Stimulated activated CD4-positive, alpha-beta T cell treated with anti-CD3 and anti-CD28 coated beads, Interleukin-4, amount 100 ng/mL, for 1 hour (primary cell): Measurements from ENCODE around the gene NPFFR1.
"Not testable (repeated sequence)": the region's sequence is repeated elsewhere in the genome, so short reads cannot be mapped to it uniquely, and the experiment has no call there.

Experiments
- DNase-seq: peaks from one replicate; pipeline ENCODE4 v3.0.0-alpha.2; 2020

Gene NPFFR1

DNA sequence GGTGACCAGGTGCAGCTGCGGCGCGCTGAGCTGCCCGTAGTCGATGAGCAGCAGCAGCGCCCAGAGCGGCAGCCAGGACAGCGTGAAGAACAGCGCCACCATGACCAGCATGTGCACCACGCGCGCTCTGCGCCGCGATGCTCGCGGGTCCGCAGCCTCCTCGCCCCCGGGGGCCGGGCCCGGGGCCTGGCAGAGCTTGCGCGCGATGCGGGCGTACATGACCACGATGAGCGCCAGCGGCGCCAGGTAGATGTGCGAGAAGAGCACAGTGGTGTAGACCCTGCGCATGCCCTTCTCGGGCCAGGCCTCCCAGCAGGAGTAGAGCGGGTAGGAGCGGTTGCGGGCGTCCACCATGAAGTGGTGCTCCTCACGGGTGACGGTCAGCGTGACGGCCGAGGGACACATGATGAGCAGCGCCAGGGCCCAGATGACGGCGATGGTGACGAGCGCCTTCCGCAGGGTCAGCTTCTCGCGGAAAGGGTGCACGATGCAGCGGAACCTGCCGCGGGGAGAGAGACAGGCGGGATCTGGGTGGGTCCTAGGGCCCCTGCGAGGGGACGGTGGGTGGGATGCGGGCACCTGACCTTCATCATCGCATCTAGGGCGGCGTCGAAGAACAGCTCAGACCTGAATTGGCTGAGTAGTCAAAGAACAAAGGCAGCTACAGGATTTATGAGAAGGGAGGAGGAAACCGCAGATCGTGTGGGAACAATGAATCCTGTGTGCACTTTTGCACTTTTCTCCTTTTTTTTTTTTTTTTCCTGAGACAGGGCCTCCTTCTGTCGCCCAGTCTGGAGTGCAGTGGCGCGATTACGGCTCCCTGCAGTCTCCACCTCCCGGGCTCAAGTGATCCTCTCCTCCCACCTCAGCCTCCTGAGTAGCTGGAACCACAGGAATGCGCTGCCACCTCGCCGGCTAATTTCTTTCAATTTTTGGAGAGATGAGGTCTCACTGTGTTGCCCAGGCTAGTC is 28.2 kb downstream of the NPFFR1 start:
- DNase-seq = peak; percentile 23

DNA sequence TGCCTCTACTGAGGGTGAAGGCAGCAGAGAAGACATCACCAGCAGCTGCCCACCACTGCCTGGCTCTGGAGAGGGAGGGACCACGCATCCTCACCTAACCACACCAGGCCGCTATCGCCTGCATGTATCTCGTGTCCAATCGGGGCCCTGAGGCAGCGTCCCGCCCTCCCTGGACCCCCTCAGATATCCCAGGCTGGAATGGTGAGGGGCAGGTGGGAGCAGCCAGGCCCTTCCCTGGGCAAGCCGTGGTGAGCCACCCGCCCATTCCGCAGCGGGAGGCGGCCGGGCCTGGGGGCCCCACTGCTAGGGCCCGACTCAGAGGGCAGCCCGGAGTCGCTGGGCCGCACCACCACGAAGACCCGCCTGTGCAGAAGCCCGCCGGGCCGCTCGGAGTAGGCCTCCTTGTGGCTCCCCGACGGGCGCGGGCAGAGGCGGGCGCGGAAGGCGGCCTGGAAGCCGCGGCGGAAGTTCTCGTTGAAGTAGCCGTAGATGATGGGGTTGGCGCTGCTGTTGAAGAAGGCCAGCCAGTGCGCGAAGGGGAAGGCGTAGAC is 29.0 kb downstream of the NPFFR1 start:
- DNase-seq = no peak

DNA sequence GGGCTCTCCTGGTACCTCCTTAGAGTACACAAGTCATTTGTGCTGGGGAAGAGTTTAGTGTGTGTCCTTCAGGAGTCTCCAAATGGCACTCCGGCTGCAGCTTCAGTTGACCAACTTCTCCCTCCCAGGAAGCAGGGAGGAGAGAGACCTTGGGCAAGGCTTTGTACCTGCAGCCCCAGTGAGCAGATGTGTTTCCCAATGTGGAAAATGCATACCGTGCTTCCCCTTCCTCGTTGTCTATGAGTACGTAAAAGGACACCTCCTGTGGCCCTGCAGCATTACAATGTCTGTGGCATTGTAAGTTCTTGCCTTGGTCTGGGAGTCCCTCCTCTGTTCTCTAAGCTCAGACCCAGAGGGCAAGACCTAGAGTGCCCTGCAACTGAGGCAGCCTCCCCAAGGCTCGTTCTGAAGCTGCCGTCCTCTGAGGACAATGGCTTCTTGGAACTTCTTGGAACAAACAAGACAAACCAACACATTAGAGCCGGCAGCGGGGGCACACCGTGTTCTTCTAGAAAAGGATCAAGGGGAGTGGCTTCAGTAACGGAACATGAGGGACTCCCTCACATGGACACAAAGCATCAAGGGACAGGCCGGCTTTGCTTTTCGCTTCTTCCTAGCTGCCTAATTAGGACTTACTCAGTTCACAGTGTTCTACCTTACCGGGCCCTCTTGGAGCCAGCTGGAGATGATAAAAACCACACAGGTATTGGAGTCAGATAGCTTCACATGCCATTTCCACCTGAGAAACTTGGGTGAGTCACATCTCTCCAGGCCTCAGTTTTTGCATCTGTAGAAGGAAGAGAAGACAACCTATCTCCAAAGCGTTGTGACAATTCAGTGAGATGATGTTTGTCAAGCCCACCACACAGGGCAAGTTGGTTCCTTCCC is 29.7 kb downstream of the NPFFR1 start:
- no peak for DNase-seq

DNA sequence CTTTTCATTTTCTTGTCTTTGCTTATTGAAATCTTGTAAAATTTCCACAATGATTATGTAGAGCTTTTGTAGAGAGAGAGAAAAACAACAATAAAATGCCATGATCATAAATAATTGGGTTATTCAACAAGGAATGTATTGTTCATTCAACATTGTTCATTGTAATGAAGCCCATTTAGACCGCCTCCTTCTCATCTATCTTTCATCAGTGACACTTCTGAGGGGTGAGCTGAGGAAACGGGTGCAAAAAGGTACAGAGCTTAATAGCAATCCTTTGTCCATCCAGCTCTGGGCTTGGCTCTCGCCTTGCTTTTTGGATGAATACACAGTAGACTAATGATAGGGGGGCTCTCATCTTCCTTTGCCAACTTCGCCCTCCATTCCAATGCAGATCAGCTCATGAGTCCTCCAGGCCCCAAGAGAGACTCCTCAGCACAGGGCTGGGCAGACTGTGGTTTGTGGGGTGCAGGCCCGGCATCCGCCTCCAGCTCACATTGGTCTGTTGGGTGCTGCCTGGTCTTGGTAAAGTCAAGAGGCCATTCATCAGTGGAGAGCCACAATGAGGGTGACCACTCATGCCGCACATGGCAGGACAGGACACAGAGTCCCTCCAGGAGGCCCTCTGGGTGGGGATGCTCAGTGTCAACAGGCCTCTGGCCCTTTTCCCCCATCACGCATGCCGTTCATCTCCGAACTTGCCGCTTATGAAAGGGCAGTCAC is 32.7 kb downstream of the NPFFR1 start:
- no peak for DNase-seq

DNA sequence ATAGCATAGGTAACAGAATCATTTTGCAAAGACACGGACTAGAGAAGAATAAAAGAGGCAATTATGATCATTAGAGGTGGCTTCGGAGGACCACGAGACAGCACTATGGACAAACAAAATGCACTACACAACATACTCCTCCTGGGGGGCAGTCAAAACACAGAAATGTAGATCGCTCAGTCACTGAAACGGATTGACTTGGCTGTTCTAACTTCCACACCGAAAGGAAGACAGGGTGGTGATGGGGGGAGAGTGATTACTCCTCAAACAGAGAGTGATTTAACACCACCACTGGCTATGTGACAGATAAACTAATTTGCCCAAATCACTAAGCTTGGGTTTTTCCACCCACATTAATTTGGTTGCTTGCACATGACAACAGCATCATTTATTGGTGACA is 36.4 kb downstream of the NPFFR1 start:
- DNase-seq = no peak

DNA sequence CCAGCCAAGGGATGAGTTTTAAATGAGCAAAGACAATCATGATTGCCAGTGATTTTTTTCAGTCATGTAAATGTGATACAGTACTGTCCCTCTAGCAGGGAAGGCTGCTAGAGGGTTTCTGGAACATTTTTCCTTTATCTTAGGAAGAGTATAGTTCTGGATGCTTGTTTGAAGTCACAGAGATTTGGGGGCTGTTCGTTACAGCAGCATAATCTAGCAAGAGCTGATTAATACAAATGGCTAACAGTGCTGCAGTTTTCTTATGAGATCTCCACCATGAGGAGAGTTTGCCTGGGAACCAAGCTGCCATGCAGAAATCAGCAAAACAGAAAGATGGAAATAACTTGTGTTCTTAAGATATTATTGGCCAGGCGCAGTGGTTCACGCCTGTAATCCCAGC is 42.7 kb downstream of the NPFFR1 start:
- DNase-seq = no peak

DNA sequence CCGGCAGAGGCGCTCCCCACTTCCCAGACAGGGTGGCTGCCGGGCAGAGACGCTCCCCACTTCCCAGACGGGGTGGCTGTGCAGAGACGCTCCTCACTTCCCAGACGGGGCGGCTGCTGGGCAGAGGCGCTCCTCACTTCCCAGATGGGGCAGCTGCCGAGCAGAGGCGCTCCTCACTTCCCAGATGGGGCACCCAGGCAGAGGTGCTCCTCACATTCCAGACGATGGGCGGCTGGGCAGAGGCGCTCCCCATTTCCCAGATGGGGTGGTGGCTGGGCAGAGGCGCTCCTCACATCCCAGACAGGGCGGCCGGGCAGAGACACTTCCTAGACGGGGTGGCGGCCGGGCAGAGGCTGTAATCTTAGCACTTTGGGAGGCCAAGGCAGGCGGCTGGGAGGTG is 43.8 kb downstream of the NPFFR1 start:
- not testable (repeated sequence) for DNase-seq

DNA sequence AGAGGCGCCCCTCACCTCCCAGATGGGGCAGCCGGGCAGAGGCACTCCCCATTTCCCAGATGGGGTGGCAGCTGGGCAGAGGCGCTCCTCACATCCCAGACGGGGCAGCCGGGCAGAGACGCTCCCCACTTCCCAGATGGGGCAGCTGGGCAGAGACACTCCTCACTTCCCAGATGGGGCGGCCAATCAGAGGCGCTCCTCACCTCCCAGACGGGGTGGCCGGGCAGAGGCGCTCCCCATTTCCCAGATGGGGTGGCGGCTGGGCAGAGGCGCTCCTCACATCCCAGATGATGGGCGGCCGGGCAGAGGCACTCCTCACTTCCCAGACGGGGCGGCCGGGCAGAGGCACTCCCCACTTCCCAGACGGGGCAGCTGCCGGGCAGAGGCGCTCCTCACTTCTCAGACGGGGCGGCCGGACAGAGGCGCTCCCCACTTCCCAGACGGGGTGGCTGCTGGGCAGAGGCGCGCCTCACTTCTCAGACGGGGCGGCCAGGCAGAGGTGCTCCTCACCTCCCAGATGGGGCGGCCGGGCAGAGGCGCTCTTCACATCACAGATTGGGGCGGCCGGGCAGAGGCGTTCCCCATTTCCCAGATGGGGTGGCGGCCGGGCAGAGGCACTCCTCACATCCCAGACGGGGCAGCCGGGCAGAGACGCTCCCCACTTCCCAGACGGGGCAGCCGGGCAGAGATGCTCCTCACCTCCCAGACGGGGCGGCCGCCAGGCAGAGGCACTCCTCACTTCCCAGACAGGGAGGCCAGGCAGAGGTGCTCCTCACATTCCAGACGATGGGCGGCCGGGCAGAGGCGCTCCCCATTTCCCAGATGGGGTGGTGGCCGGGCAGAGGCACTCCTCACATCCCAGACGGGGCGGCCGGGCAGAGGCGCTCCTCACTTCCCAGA is 44.5 kb downstream of the NPFFR1 start:
- DNase-seq = not testable (repeated sequence)

DNA sequence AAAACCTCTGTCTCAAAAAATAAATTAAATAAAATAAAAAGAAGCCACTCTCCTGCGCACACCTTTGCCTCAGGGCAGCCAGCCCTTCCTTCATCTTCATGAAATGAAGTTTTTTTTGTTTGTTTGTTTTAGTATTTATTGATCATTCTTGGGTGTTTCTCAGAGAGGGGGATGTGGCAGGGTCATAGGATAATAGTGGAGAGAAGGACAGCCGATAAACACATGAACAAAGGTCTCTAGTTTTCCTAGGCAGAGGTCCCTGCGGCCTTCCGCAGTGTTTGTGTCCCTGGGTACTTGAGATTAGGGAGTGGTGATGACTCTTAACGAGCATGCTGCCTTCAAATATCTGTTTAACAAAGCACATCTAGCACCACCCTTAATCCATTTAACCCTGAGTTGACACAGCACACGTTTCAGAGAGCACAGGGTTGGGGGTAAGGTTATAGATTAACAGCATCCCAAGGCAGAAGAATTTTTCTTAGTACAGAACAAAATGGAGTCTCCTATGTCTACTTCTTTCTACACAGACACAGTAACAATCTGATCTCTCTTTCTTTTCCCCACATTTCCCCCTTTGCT is 45.8 kb downstream of the NPFFR1 start:
- DNase-seq = not testable (repeated sequence)

DNA sequence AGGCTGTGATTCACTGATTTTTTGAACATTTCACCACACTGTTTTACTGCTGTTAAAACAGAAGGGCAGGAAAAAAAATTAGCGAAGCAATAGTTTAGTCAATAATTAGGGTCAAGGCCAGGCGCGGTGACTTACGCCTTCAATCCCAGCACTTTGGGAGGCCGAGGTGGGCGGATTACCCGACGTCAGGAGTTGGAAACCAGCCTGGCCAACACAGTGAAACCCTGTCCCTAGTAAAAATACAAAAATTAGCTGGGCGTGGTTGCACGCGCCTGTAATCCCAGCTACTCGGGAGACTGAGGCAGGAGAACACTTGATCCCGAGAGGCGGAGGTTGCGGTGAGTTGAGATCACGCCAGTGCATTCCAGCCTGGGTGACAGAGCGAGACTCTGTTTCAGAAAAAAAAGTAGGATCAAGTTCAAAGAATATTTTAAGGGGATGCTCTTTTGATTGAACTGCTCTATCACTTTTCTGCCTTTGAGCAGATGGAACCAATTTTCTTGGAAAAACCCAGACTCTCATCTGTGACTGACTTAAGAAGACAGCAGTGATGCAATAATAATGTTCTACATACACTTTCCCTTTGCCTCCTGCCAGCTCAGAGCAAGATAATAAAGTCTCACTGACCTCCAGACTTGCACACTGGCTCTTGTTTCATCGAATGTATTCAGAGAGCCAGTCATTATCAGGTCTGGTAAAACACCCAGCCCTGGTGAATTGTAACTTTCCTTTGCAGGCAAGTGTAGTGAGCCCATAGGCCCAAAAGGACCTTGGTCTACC is 48.9 kb downstream of the NPFFR1 start:
- DNase-seq = no peak

DNA sequence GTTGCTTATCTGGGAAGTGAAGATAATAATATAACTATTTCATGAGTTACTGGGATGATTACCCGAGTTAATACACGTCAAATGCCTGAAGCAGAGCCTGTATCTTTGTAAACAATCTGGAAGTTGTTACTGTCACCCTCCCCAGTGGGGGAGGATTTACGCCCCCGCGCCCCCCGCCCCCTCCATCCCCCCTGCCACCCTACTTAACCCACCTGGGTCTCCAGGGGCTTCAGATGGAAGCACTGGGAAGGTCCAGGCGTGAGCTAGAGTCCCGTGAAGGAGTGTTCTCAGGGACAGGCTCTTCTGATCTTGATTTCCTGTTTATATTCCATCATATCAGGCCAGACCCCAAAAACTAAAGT is 49.9 kb downstream of the NPFFR1 start:
- DNase-seq = no peak

DNA sequence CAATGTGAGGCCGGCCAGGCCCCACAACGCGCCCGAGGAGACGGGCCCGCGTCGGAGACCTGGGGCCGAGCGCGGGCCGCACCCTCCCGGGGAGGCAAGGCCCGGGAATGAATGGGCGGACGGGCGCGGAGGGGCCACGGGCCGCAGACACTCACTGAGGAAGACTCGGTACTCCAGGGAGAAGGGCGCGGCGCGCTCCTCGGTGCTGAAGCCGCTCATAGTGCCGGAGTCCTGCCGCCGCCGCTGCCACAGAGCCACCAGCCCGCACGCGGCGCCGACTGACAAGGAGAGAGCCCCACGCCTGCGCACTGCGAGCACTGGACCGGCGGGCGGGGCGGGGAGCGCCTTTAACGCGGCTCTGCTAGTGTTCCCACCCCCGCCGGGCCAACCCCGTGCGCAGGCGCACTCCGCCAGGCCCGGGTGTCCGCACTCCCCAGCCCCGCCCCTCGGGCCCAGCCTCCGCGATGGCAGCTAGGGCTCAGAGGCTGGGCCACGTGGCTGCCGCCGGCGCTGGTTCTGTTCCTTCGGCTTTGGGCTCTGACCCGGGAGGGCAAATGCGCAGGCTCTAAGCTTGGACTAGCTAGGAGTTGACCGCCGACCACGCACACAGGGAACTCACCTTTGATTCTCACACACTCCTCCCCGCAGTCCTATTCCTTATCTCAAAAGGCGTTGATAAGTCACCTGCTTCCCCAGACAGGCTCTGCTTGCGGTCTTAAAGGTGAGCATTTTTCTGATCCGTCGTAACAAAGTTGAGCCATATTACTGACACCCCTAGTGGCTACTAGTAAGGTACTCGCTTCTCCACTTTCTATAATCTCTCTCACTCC is 50.5 kb downstream of the NPFFR1 start, which contains the start of gene PPA1:
Gene PPA1, minus strand, starts transcription at position 321 of the 830 bp plus-strand sequence. Its CDS starts 102 bp downstream, at position 219.
- DNase-seq = peak; percentile 100

DNA sequence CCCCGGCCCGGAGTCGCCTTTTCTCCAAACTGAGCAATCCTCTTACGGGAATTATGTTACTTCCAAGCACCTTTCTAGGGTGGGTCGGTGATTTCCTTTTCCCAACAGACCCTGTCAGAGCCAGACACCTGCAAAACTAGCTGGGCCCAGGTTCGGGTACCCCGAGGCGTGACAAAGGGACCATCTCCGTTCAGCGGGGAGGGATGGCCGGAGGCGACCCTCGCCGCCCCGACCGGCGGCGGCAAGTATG is 51.0 kb downstream of the NPFFR1 start:
- no peak for DNase-seq

DNA sequence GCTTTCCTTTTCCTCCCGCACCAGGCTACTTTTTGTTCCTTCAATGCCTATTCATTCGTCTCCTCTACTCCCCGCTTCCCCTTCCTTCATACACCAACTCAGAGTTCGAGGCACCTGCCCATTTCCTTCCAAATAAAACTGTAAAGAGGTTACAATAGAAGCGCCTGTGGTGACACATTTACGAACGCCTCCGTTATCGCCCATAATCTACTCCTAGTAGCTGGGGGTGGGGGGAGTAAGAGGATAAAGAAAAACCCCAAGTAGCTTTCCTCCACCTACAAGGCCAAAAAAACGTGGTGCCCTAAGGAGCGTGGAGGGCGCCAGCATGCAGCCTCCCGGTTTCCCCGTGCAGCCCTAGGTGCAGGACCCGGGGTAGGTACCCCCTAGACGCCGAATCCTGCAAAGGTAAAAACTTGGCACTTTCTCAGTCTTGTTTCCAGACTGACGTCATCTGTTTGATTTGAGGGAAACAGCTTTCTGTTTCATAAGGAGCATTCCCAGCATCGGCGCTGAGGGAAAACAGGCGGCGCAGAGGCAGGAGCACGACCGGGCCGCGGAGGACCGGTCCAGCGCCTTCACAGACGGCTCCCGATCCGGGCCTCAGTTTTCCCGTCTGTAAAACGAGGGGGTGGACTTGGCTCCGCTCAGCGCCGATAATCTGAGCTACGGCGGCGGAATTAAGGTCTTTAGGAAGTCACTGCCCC is 51.5 kb downstream of the NPFFR1 start:
- DNase-seq = peak; percentile 45

DNA sequence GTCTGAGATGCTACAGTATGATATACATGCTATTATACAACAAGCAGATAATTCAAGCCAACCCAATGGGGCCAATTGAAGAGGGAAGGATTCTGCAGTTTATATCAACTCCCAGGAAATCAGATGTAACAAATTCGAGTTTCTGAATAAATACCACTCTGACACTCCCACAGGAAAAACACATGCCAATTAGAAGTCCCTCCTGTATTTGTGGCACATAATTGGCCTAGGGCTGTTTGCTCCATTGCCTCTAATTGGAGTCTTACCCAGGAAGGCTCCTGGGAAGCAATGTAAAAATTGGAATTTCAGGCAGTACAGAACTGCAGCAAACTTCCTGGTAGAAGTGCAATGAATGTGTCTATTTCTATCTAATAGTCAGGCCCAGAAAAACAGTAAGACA is 55.3 kb downstream of the NPFFR1 start:
- DNase-seq = no peak

DNA sequence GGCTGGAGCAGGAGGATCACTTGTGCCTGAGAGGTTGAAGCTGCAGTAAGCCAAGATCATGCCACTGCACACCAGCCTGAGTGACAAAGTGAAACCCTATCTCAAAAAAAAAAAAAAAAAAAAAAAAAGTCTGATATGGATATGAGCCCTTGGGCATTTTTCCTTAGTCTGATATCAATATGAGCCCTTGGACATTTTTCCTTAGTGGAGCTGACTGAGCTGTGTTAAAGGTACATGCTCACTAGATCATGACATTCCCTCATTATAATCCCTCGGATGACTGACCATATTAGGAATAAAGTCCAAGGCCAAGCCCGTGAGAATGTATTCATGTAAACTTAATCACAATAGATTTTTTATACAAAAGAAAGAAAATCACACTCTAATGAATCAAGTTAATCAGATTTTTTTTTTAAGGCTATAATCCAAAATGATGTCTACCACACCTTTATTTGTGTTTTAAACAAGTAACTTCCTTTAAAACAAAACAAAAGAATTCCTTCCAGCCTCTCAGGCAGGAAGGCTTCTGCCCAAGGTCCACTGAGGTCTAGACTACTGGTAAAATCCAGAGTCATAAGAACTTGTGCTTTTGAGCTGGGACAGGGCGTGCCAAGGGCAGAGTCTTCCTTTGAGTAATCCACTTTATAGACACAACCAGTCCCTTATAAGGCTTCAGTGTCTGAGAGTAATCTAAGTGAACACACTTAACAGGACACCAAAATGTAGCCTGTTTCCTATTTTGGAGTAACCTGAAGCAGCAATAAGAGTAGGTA is 56.1 kb downstream of the NPFFR1 start:
- no peak for DNase-seq

DNA sequence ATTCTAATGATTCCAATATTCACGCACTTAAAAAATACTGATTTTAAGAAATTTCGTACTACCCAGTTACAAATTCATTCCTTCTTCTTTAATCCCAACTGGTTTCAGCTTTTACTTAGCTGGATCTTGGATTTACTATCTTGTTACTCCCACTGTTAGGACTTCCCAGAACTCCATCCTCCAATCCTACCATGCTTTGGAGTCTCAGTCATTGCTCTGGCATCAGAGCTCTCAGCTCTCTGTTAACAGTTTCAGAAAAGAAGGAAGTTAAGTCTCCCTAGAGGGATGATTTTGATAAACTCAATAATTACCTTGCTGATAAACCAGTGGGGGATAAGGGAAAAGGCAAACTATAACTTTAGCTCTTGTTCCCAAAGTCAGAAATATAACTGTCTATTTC is 60.1 kb downstream of the NPFFR1 start:
- DNase-seq = no peak

DNA sequence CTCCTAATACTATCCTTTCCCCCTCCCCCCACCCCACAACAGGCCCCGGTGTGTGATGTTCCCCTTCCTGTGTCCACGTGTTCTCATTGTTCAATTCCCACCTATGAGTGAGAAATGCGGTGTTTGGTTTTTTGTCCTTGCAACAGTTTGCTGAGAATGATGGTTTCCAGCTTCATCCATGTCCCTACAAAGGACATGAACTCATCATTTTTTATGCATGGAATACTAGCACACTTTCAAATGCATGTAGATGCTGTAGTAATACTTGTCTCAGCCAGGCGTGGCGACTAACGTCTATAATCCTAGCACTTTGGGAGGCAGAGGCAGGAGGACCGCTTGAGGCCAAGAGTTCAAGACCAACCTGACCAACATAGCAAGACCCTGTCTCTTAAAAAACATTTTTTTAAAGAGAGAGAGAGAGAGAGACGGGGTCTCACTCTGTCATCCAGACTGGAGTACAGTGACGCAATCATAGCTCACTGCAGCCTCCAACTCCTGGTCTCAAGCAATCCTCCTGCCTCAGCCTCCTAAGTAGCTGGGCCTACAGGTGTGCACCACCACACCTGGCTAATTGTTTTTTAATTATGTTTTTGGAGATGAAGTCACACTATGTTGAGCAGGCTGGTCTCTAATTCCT is 60.9 kb downstream of the NPFFR1 start:
- DNase-seq = not testable (repeated sequence)
